ENCODE data around the gene MUCL3. TPM values are rescaled to one million over a fixed set of nuclear protein-coding genes. Genes with fewer than 3 reads are reported as not detected.

MUCL3 gene
- polyA plus RNA-seq, 1 of the 3 experiments (the other 2 are of a cell fraction), result not detected

DNA sequence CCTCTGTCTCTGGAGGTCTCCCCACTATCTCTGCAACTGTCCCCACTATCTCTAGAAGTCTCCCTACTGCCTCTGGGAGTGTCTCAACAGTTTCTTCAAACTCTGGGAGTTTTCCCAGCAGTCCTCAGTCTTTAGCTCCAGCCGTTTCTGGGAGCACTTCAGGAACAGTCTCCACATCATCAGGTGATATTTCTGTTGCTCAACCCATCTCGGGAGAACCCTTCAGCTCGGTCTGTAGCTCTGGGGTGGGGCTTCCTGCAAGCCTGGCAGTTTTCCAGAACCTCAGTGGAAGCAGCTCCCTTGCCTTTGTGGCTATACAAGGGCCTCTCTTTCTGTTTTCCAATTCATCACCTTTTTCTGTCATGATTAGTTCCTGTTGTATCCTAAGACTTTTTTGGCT is 5.8 kb upstream of the MUCL3 start (continued):
- no peak for TF ChIP-seq CTCF (IDR thresholded peaks at IDR 0.05)
- TF ChIP-seq, protein P1, sequence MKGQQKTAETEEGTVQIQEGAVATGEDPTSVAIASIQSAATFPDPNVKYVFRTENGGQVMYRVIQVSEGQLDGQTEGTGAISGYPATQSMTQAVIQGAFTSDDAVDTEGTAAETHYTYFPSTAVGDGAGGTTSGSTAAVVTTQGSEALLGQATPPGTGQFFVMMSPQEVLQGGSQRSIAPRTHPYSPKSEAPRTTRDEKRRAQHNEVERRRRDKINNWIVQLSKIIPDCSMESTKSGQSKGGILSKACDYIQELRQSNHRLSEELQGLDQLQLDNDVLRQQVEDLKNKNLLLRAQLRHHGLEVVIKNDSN (IDR thresholded peaks at IDR 0.05; ENCODE audit: borderline replicate concordance, low read depth), result no peak

- no peak for DNase-seq
- Histone ChIP-seq H3K4me3 (ENCODE audit: low read depth in 2 of 2, low read length in 1 of 2) (no peak overlapping the region), H4K20me1 (ENCODE audit: insufficient read depth) (no peaks in the 10 kb centered on the region), H3K27me3 (ENCODE audit: insufficient read depth) (no peaks in the 10 kb centered on the region), H3F3A (replicated peaks; ENCODE audit: insufficient read depth) (no peaks in the 10 kb centered on the region), H3K36me3 (replicated peaks in 1 of 2; ENCODE audit: control insufficient read depth in 1 of 2, insufficient read depth in 2 of 2, low read length in 1 of 2) (no peaks in the 10 kb centered on the region), H3K9me3 (no peaks in the 10 kb centered on the region), H3K4me2 (no peak overlapping the region), H3K9ac (no peak overlapping the region), H3K27ac (ENCODE audit: low read depth in 2 of 2, low read length in 1 of 2) (no peak overlapping the region), H3K79me2 (ENCODE audit: insufficient read depth) (no peaks in the 10 kb centered on the region), H3K4me1 (ENCODE audit: control insufficient read depth in 1 of 2, insufficient read depth in 2 of 2, low read depth in 1 of 2, low read length in 1 of 2) (peaks cover 0 to 1% of the 10 kb centered on the region in 2 experiments; a peak in 1 of 4 replicates), H3K9me2 (no peaks in the 10 kb centered on the region), H2AFZ (ENCODE audit: low read depth) (no peak overlapping the region)
- ChIA-PET CTCF (no interaction called here), POLR2A (no interaction called here)
- TF ChIP-seq NRF1 (IDR thresholded peaks at IDR 0.05; ENCODE audit: low read depth, low read length) (no peak), MXI1 (IDR thresholded peaks at IDR 0.05; ENCODE audit: low read depth, low read length) (no peak), NFIC (IDR thresholded peaks at IDR 0.05; ENCODE audit: borderline replicate concordance) (no peak), MEF2A (IDR thresholded peaks at IDR 0.05; ENCODE audit: borderline replicate concordance, low read depth) (no peak), SMC3 (IDR thresholded peaks at IDR 0.05; ENCODE audit: low read depth, low read length) (no peak), ELF1 (IDR thresholded peaks at IDR 0.05) (no peak), RAD21 (IDR thresholded peaks at IDR 0.05; ENCODE audit: low read length) (no peak), POLR2AphosphoS5 (IDR thresholded peaks at IDR 0.05; ENCODE audit: low read depth, low read length) (no peak), FOXM1 (IDR thresholded peaks at IDR 0.05; ENCODE audit: low read depth) (no peak)
- TF ChIP-seq, protein P2, sequence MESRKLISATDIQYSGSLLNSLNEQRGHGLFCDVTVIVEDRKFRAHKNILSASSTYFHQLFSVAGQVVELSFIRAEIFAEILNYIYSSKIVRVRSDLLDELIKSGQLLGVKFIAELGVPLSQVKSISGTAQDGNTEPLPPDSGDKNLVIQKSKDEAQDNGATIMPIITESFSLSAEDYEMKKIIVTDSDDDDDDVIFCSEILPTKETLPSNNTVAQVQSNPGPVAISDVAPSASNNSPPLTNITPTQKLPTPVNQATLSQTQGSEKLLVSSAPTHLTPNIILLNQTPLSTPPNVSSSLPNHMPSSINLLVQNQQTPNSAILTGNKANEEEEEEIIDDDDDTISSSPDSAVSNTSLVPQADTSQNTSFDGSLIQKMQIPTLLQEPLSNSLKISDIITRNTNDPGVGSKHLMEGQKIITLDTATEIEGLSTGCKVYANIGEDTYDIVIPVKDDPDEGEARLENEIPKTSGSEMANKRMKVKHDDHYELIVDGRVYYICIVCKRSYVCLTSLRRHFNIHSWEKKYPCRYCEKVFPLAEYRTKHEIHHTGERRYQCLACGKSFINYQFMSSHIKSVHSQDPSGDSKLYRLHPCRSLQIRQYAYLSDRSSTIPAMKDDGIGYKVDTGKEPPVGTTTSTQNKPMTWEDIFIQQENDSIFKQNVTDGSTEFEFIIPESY (IDR thresholded peaks at IDR 0.05; ENCODE audit: borderline replicate concordance, low read depth), result no peak
- TF ChIP-seq, protein P1 (IDR thresholded peaks at IDR 0.05; ENCODE audit: borderline replicate concordance, low read depth), result no peak
- 79% methylated on average over 4 of the region's 6 CpGs for WGBS (ENCODE audit: low lambda C conversion rate)
Measured at GRCh38 chr6:30937265-30937664, 3.5 kb upstream of the MUCL3 start.
